Coronary artery (tissue), 2 donors: ENCODE results near the gene RBMXL2.

ENCODE experiments used
- DNase-seq: peaks from one replicate; pipeline ENCODE4 v3.0.0-alpha.2; 2017; ENCODE audit warnings: low spot score
- H3K27ac ChIP-seq, 2 donors: fragments of 200-600 bp; sonication (generic); one replicate each; pipeline ENCODE4 v1.5.1; 2016 to 2019
- H3K4me3 ChIP-seq: fragments of 200-600 bp; sonication (generic); 2 replicates; pipeline ENCODE4 v1.5.1; 2016; ENCODE audit warnings: mild to moderate bottlenecking, moderate library complexity
- CTCF ChIP-seq: fragments of 200-600 bp; sonication (generic); IDR thresholded peaks from one replicate; pipeline ENCODE4 v1.5.1; 2019; ENCODE audit warnings: antibody characterized with exemption

The RBMXL2 gene

DNA sequence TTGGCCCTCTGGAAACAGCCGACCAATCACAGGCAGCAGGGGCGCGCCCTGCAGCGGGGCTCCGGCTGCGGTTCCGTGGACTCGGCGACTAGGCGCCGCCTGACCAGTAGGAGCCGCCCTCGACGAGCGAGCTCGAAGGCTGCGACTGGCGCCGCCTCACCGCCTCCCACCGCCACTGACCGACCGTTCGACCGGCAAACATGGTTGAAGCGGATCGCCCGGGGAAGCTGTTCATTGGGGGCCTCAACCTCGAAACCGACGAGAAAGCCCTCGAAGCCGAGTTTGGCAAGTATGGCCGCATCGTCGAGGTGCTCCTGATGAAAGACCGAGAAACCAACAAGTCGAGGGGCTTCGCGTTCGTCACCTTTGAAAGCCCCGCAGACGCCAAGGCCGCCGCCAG lies at the start of gene RBMXL2:
TSS of gene RBMXL2 (plus strand) at position 78 of the 400 bp plus-strand sequence. CDS start at position 201, 123 bp downstream.
- Histone ChIP-seq H3K27ac (no peak within 1 kb of the TSS), H3K4me3 (no peak within 1 kb of the TSS)
- no peak for DNase-seq
- no peak for TF ChIP-seq CTCF

DNA sequence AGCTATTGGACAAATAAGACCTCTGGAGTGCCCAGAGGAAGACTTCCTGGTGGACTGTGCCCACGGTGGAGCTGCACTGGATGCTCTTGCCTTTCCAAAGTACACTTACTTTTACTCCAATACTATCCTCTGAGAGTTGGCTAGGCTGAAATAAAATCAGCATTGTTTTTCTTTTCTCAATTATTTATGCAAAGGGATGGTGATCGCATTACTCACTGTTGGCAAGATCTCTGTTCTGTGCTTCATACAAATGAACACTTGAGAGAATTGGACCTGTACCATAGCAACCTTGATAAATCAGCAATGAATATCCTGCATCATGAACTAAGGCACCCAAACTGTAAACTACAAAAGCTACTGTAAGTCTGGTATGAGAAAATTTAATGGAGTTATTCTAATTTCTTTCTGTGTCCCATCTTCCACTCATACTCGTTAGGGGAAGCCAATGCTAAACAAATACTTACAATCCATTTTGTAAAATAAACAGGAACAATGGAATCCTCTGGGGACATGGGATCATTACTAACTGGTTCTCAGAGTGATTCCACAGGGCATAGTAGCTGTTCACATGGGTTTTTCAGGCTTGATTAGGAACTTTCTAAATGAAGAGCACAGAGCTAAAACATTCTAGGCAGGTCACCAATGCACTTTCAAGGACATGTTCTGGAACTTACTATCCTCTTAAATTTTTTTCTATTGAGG lies 42.2 kb upstream of the RBMXL2 start:
- Histone ChIP-seq H3K4me3 (no peak overlapping the region), H3K27ac (no peak overlapping the region)
- DNase-seq, result no peak
- no peak for TF ChIP-seq CTCF

GRCh38 chr11:7050191-7050590 lies 38.6 kb upstream of the RBMXL2 start:
- H3K27ac ChIP-seq, result no peak overlapping the region
- TF ChIP-seq CTCF, result no peak
- no peak for DNase-seq
- H3K4me3 ChIP-seq, result no peak overlapping the region

DNA sequence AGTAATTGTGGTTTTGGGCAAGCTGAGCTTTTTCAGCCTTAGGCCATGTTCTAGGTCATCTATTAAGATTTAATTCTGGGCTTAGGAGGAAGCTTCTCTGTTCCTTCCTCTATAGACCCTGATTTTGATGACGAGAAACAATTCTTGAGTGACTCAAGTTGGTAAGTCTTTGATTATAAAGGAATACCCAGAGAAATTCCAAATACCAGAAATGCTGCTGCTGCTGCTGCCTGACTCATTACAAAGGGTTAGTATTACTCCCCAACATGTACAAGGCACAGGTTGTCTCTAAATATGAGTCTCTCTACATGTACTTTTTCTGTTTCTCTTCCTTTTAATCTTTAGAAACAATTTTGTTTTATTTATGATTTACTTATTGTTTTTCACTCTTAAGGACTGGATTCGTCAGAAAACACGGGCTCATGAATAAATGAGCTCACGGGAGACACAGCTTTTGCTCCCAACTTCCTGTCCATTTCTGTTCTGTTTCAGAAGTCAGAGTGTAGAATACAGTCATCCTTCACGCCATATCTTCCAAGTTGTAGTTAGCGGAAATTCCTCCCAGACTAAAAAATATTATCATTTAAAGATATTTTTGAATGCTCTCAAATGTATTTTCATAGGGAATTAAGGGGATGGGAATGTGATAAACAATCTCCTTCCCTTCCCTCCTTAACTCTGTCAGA lies 31.8 kb upstream of the RBMXL2 start:
- no peak for DNase-seq
- no peak for TF ChIP-seq CTCF
- H3K27ac ChIP-seq, result no peak overlapping the region
- no peak overlapping the region for H3K4me3 ChIP-seq

DNA sequence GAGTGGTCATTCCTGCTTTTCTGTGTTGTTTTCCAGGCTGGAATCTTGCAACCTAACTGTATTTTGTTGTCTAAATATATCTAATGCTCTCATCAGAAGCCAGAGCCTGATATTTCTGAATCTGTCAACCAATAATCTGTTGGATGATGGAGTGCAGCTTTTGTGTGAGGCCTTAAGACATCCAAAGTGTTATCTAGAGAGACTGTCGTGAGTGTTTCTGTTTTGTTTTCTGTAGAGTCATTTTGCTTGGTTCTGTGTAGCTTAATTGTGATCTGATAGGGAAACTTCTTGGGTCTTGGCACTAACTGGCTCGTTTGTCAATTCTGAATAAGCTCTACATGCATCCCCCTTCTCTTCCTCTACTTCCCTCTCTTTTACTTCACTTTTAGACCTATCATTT lies 31.2 kb upstream of the RBMXL2 start:
- no peak for DNase-seq
- TF ChIP-seq CTCF, result no peak
- Histone ChIP-seq H3K4me3 (no peak overlapping the region), H3K27ac (no peak overlapping the region)

DNA sequence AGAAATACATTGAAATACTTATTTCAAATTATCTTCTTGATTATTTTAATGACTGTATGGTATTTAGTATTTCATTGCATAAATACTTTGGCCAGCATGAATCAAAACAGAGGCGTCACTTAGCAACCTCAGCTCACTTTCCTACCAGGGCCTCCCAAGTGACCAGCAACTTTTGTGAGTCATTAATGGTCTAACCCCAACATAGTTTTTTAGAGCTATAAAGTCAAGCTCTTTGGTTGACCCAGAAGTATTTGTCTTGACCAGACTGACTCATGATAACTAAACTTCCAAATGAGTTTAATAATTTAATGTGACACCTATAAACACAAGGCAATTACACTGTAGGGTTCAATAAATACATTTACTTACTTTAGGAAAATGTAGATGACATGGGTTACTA lies 27.9 kb upstream of the RBMXL2 start:
- TF ChIP-seq CTCF, result no peak
- H3K4me3 ChIP-seq, result no peak overlapping the region
- DNase-seq, result no peak
- no peak overlapping the region for H3K27ac ChIP-seq

DNA sequence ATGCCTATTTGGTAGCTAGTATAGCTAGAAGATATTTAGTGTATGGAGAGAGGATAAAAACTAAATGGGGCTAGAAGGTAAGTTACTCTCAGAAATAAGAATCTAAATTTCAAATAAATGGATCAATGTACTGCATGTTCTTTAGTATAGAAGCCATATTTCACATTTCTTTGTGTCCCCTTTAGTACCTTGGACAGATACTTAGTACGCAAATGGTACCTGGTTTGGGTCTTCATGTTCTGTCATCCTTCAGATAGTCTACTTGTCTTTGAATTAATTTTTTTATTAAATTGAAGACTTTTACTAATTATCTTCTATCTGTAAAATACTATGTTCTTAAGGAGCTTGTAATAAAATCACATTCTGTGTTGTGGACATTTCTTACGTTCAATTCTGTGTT lies 26.3 kb upstream of the RBMXL2 start:
- no peak for TF ChIP-seq CTCF
- Histone ChIP-seq H3K4me3 (no peak overlapping the region), H3K27ac (no peak overlapping the region)
- DNase-seq, result no peak
